Breast epithelium (tissue), 4 donors: ENCODE data around the gene RPL22L1. TPM values are rescaled to one million over a fixed set of nuclear protein-coding genes. Genes with fewer than 3 reads are reported as not detected.

ENCODE experiments used
- DNase-seq, 2 donors: peaks; one replicate each; pipeline ENCODE4 v3.0.0-alpha.2; 2019; ENCODE audit warnings: low spot score in 2 of 2
- H3K27ac ChIP-seq, 2 donors: fragments of 200-600 bp; sonication (generic) in 1 of 2; one replicate each; pipeline ENCODE4 v1.5.1; 2016 to 2019; ENCODE audit warnings: mild to moderate bottlenecking in 1 of 2
- H3K27me3 ChIP-seq, 2 donors: fragments of 200-600 bp; sonication (generic) in 1 of 2; one replicate each; pipeline versions ENCODE4 v1.5.1 to v1.6.0; 2017 to 2019; ENCODE audit warnings: control low read depth in 1 of 2, mild to moderate bottlenecking in 1 of 2
- H3K36me3 ChIP-seq: fragments of 200-600 bp; one replicate; pipeline ENCODE4 v1.5.1; 2019
- H3K4me1 ChIP-seq, 2 donors: fragments of 200-600 bp; sonication (generic); one replicate each; pipeline ENCODE4 v1.5.1; 2016 to 2019; ENCODE audit warnings: control low read depth in 1 of 2
- H3K4me3 ChIP-seq, 3 donors: fragments of 200-600 bp; sonication (generic); 1 replicate in 2 of 3; 2 replicates in 1 of 3; pipeline ENCODE4 v1.5.1; 2016 to 2019; ENCODE audit warnings: mild to moderate bottlenecking in 3 of 3, moderate library complexity in 2 of 3
- H3K9me3 ChIP-seq, 2 donors: fragments of 200-600 bp; sonication (generic) in 1 of 2; one replicate each; pipeline ENCODE4 v1.5.1; 2016 to 2019; ENCODE audit warnings: control low read depth in 1 of 2
- CTCF ChIP-seq, 3 donors: fragments of 450-650 bp; IDR thresholded peaks; one replicate each; pipeline ENCODE4 v1.5.1; 2016 to 2017; ENCODE audit warnings: antibody characterized with exemption in 3 of 3, mild to moderate bottlenecking in 3 of 3, moderate library complexity in 3 of 3
- POLR2A ChIP-seq: fragments of 450-650 bp; IDR thresholded peaks from one replicate; pipeline ENCODE4 v1.6.1; 2016; ENCODE audit warnings: antibody characterized with exemption, mild to moderate bottlenecking, moderate library complexity
- POLR2AphosphoS5 ChIP-seq, 3 donors: sonication (generic); formaldehyde crosslinking; IDR thresholded peaks; one replicate each; pipeline ENCODE4 v1.6.1; 2017; ENCODE audit warnings: antibody characterized with exemption in 3 of 3
- intact Hi-C: fragments of 100-400 bp; cut with DNase I; formaldehyde crosslinking; loops from one replicate; pipeline ENCODE4 v1.15.1; 2023; ENCODE audit warnings: low total_unique reads
- total RNA-seq, 3 donors: library from RNA; depleted of rRNA; stranded (reverse); fragments of >200 nt; gene quantifications; one replicate each; pipeline ENCODE4 v1.1.0, GENCODE V29; 2016

The RPL22L1 gene
- total RNA-seq, 3 donors from 2014 or later: 36.5 to 196 (median 114) TPM

GRCh38 chr3:170865209-170866094 lies 4.5 kb downstream of the RPL22L1 start:
- no peak overlapping the region for H3K4me3 ChIP-seq
- H3K4me1 ChIP-seq: peaks cover 0 to 6% of the 10 kb centered on the region in 2 donors
- peaks cover 5% of the 10 kb centered on the region for H3K36me3 ChIP-seq
- H3K27me3 ChIP-seq: no peaks in the 10 kb centered on the region
- TF ChIP-seq POLR2AphosphoS5 (IDR thresholded peaks at IDR 0.05): no peak
- TF ChIP-seq POLR2A: no peak
- no peak for TF ChIP-seq CTCF (IDR thresholded peaks at IDR 0.05)
- intact Hi-C loops: no loop called here
- no peak for DNase-seq
- no peak overlapping the region for H3K27ac ChIP-seq
- H3K9me3 ChIP-seq: no peaks in the 10 kb centered on the region

- no peaks in the 10 kb centered on the region for H3K27me3 ChIP-seq
- peaks cover 0 to 6% of the 10 kb centered on the region in 2 donors for H3K4me1 ChIP-seq
- H3K27ac ChIP-seq: no peak overlapping the region
- DNase-seq: no peak
- no peaks in the 10 kb centered on the region for H3K9me3 ChIP-seq
- peaks cover 5% of the 10 kb centered on the region for H3K36me3 ChIP-seq
- intact Hi-C loops: no loop called here
- no peak overlapping the region for H3K4me3 ChIP-seq
- TF ChIP-seq POLR2AphosphoS5 (IDR thresholded peaks at IDR 0.05): no peak
- TF ChIP-seq CTCF (IDR thresholded peaks at IDR 0.05): no peak
- TF ChIP-seq POLR2A: no peak
Measured at GRCh38 chr3:170864525-170865208, 5.3 kb downstream of the RPL22L1 start.

GRCh38 chr3:170863816-170864215 lies 6.2 kb downstream of the RPL22L1 start:
- Histone ChIP-seq H3K27me3 (no peaks in the 10 kb centered on the region), H3K4me1 (peaks cover 0 to 6% of the 10 kb centered on the region in 2 donors), H3K4me3 (no peak overlapping the region), H3K27ac (no peak overlapping the region), H3K36me3 (peaks cover 5% of the 10 kb centered on the region), H3K9me3 (no peaks in the 10 kb centered on the region)
- intact Hi-C loops: no loop called here
- no peak for DNase-seq
- TF ChIP-seq CTCF (IDR thresholded peaks at IDR 0.05) (no peak), POLR2A (no peak), POLR2AphosphoS5 (IDR thresholded peaks at IDR 0.05) (no peak)

GRCh38 chr3:170862618-170863374 lies 7.2 kb downstream of the RPL22L1 start:
- Histone ChIP-seq H3K9me3 (no peaks in the 10 kb centered on the region), H3K4me3 (no peak overlapping the region), H3K27ac (no peak overlapping the region), H3K4me1 (no peaks in the 10 kb centered on the region), H3K27me3 (no peaks in the 10 kb centered on the region), H3K36me3 (peaks cover 5% of the 10 kb centered on the region)
- TF ChIP-seq POLR2AphosphoS5 (IDR thresholded peaks at IDR 0.05) (no peak), POLR2A (no peak), CTCF (IDR thresholded peaks at IDR 0.05) (no peak)
- no peak for DNase-seq
- intact Hi-C loops: no loop called here
